Adrenal gland (tissue), 12 donors: ENCODE measurements around the gene HIVEP3. TPM values are rescaled to one million over a fixed set of nuclear protein-coding genes. Genes with fewer than 3 reads are reported as not detected.

Source experiments
- DNase-seq, 7 donors: peaks; one replicate each; pipeline ENCODE4 v3.0.0-alpha.2; 2019 to 2020
- H3K27ac ChIP-seq, 5 donors: fragments of 200-600 bp; sonication (generic) in 4 of 5; 1 replicate in 3 of 5; 2 replicates in 2 of 5; pipeline versions ENCODE4 v1.5.1 to v1.8.0; 2016 to 2020; ENCODE audit warnings: mild to moderate bottlenecking in 1 of 5
- H3K27me3 ChIP-seq: fragments of 200-600 bp; 2 replicates; pipeline ENCODE4 v1.8.0; 2021
- H3K36me3 ChIP-seq, 2 donors: fragments of 200-600 bp; replicated peaks in 1 of 2; 1 replicate in 1 of 2; 2 replicates in 1 of 2; pipeline versions ENCODE4 v1.5.1 to v1.8.0; 2018 to 2022
- H3K4me1 ChIP-seq, 2 donors: fragments of 200-600 bp; replicated peaks in 1 of 2; 1 replicate in 1 of 2; 2 replicates in 1 of 2; pipeline versions ENCODE4 v1.5.1 to v1.8.0; 2018 to 2021
- H3K4me3 ChIP-seq, 4 donors: fragments of 200-600 bp; sonication (generic) in 3 of 4; one replicate each; pipeline ENCODE4 v1.5.1; 2016 to 2018
- H3K9me3 ChIP-seq, 3 donors: fragments of 200-600 bp; sonication (generic) in 1 of 3; replicated peaks in 1 of 3; 1 replicate in 2 of 3; 2 replicates in 1 of 3; pipeline versions ENCODE4 v1.5.1 to v1.8.0; 2016 to 2021
- POLR2A ChIP-seq, 2 donors: fragments of 450-650 bp; IDR thresholded peaks; one replicate each; pipeline ENCODE4 v1.6.1; 2017; ENCODE audit warnings: antibody characterized with exemption in 2 of 2, mild to moderate bottlenecking in 2 of 2, moderate library complexity in 1 of 2
- WGBS, 4 donors: extraction: QIAGEN DNeasy Blood & Tissue Kit in 2 of 4; methylation state at CpG; one replicate each; pipeline versions ENCODE4 v1.1.5 to v1.1.7; 2013 to 2017; 5-methylcytosine and 5-hydroxymethylcytosine counted together
- intact Hi-C, 2 donors: fragments of 100-400 bp; cut with DNase I; formaldehyde crosslinking; loops; one replicate each; pipeline versions ENCODE4 v1.14.1 to v1.15.0; 2022 to 2023
- polyA plus RNA-seq, 3 donors: library from polyadenylated mRNA; stranded (reverse); fragments of 200-250 nt in 2 of 3; fragments of 350-450 nt in 1 of 3; fragmentation: Illumina TruSeq in 1 of 3; extraction: RNeasy Lipid Tissue Mini Kit (QIAGEN cat#74804) in 1 of 3; gene quantifications; one replicate each; pipeline ENCODE4 v1.2.3, GENCODE V29; 2013 to 2014
- total RNA-seq, 9 donors: library from RNA; depleted of rRNA in 4 of 9; stranded (reverse); fragments of >200 nt in 4 of 9; fragments of 120-200 nt in 1 of 9; fragmentation: NEBNext Ultra II Directional in 1 of 9; extraction: Animal tissue kit (Norgen Biotek cat#: 25700) in 1 of 9; gene quantifications; one replicate each; pipeline versions ENCODE4 v1.1.0 to v1.2.4, GENCODE V29; 2013 to 2023
- TF ChIP-seq, protein P1 (sequence below), 6 experiments: fragments of 450-650 bp in 4 of 6; fragments of 200-600 bp in 2 of 6; sonication (generic) in 1 of 6; IDR thresholded peaks; 1 replicate in 5 of 6; 2 replicates in 1 of 6; pipeline versions ENCODE4 v1.5.1 to v1.8.0; 2016 to 2021; ENCODE audit warnings: antibody characterized with exemption in 6 of 6, mild to moderate bottlenecking in 2 of 6, moderate library complexity in 1 of 6
- donor health status: healthy with polysubstance abuse.
- donor health status: Bipolar disorder and iron deficiency.
- donor health status: DM: yes; HTN: yes; CAD: no.
- donor health status: DM: no; HTN: no; CAD: no.
- donor health status: DM: no; HTN: no; CAD: no.
- donor health status: DM: yes; HTN: yes; CAD: no.

HIVEP3 gene
- total and polyA plus RNA-seq, 12 donors: 3.2 to 7.7 (median 7.0) TPM

DNA sequence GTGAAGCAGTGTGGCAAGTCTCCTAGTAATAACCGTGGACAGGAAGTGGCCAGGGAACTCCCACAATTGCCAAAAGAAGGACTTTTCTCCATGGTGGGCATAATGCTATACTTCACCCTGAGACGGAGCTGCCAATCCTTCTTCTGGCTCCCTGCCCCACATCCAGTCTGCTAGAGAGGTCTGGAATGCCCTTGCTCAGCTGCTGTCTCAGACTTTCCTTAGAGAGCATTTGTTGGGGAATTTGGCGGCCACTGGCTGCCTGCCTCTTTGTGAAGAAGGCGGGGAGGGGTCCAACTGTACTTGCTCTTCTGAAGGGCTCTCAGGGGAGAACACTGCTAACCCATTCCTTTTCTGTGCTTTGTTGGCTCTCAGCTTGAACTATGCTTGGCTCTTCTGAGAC is 310.5 kb downstream of the HIVEP3 start:
- intact Hi-C loops: no loop called here
- 53 to 78% (median 64%) methylated on average over 2 to 4 of the region's 4 CpGs for WGBS, 4 donors

DNA sequence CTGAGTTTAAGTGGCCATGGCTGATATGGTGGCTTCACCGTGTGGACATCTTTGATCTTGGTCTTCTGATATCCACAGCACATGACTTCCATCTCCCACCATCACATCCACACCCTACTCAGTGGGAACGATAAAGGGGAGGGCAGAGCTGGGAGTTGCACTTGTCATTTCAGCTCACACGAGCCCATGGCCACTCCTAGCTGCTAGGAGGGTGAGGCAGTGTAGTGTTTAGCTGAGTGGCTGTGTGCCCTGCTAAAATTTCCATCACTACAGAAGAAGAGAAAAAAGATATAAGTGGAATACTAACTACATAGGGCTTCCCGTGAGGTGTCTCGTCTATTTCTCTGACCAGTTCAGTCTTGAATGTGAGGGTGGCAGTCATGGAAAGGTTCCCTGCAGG is 310.9 kb downstream of the HIVEP3 start:
- 74 to 81% (median 77%) methylated on average over 5 of the region's 5 CpGs for WGBS, 4 donors
- TF ChIP-seq, protein P1, sequence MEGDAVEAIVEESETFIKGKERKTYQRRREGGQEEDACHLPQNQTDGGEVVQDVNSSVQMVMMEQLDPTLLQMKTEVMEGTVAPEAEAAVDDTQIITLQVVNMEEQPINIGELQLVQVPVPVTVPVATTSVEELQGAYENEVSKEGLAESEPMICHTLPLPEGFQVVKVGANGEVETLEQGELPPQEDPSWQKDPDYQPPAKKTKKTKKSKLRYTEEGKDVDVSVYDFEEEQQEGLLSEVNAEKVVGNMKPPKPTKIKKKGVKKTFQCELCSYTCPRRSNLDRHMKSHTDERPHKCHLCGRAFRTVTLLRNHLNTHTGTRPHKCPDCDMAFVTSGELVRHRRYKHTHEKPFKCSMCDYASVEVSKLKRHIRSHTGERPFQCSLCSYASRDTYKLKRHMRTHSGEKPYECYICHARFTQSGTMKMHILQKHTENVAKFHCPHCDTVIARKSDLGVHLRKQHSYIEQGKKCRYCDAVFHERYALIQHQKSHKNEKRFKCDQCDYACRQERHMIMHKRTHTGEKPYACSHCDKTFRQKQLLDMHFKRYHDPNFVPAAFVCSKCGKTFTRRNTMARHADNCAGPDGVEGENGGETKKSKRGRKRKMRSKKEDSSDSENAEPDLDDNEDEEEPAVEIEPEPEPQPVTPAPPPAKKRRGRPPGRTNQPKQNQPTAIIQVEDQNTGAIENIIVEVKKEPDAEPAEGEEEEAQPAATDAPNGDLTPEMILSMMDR (IDR thresholded peaks at IDR 0.05): no peak
- no peak for TF ChIP-seq POLR2A (IDR thresholded peaks at IDR 0.05)
- H3K4me1 ChIP-seq: no peaks in the 10 kb centered on the region
- H3K36me3 ChIP-seq: no peaks in the 10 kb centered on the region
- DNase-seq: no peak
- H3K9me3 ChIP-seq: no peaks in the 10 kb centered on the region
- no peak overlapping the region for H3K4me3 ChIP-seq
- H3K27me3 ChIP-seq: no peaks in the 10 kb centered on the region
- intact Hi-C loops: no loop called here
- no peak overlapping the region for H3K27ac ChIP-seq

More for the DNA sequence above, 310.5 kb downstream of the HIVEP3 start:
- Histone ChIP-seq H3K36me3 (no peaks in the 10 kb centered on the region), H3K4me3 (no peak overlapping the region), H3K9me3 (no peaks in the 10 kb centered on the region), H3K27ac (no peak overlapping the region), H3K27me3 (no peaks in the 10 kb centered on the region), H3K4me1 (no peaks in the 10 kb centered on the region)
- TF ChIP-seq, protein P1 (IDR thresholded peaks at IDR 0.05): no peak
- TF ChIP-seq POLR2A (IDR thresholded peaks at IDR 0.05): no peak
- DNase-seq: no peak

DNA sequence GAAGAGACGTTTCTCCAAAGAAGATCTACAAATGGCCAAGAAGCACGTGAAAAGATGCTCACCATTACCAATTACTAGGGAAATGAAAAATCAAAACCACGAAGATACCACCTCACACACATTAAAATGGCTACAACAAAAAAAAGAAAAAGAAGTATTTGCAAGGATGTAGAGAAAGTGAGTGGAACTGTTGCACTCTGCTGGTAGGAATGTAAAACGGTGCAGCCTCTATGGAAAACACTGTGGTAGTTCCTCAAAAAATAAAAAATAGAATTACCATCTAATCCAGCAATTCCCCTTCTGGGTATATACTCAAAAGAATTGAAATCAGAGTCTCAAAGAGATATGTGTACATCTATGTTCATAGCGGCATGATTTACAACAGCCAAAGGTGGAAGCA is 318.8 kb downstream of the HIVEP3 start:
- no peak overlapping the region for H3K27ac ChIP-seq
- H3K4me3 ChIP-seq: no peak overlapping the region
- peak in 1 of 7 donors; percentile 4 for DNase-seq
- TF ChIP-seq, protein P1 (IDR thresholded peaks at IDR 0.05): peak in 3 of 6 experiments; percentile 10 to 37 (median 23)
- no peak for TF ChIP-seq POLR2A (IDR thresholded peaks at IDR 0.05)
- intact Hi-C loops: no loop called here
- H3K36me3 ChIP-seq: no peaks in the 10 kb centered on the region
- 65 to 70% (median 68%) methylated on average over 5 of the region's 5 CpGs for WGBS, 4 donors
- no peaks in the 10 kb centered on the region for H3K27me3 ChIP-seq
- H3K9me3 ChIP-seq: peaks cover 0 to 9% (median 0%) of the 10 kb centered on the region in 3 donors
- H3K4me1 ChIP-seq: no peaks in the 10 kb centered on the region

DNA sequence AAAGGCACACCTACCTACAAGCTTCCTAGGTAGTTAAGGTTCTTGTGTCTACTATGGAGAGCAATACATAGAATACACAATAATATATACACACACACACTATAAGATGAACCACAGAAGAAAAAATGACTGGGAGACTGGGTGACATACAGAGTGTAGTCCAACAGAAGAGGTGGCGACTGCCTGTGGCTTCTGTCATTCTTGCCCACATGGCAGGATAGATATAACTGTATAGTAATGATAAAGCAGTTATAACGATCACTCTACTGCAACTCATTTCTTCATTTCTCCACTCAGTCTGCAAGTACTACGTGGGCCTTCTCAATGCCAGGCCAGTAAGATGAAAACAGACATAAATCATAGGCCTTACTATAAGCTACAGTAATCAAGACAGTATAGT is 320.4 kb downstream of the HIVEP3 start:
- DNase-seq: peak in 1 of 7 donors; percentile 6
- Histone ChIP-seq H3K36me3 (no peaks in the 10 kb centered on the region), H3K4me1 (no peaks in the 10 kb centered on the region), H3K27ac (no peak overlapping the region), H3K9me3 (peaks cover 0 to 9% (median 0%) of the 10 kb centered on the region in 3 donors), H3K4me3 (no peak overlapping the region), H3K27me3 (no peaks in the 10 kb centered on the region)
- TF ChIP-seq POLR2A (IDR thresholded peaks at IDR 0.05): no peak
- TF ChIP-seq, protein P1 (IDR thresholded peaks at IDR 0.05): no peak
- WGBS, 4 donors: 91 to 98% (median 96%) methylated on average over 3 of the region's 3 CpGs
- intact Hi-C loops: no loop called here
